HepG2 (cell line): ENCODE results near the gene TBC1D16. TPM values are rescaled to one million over a fixed set of nuclear protein-coding genes. Genes with fewer than 3 reads are reported as not detected.

Experiments used
- ERF ChIP-seq: IDR thresholded peaks from 2 replicates; pipeline ENCODE4 v1.6.1; 2018; ENCODE audit warnings: missing biosample characterization, missing genetic modification reagents
- HBP1 ChIP-seq: IDR thresholded peaks from 2 replicates; pipeline ENCODE4 v1.6.1; 2016; ENCODE audit warnings: low read depth, control low read depth
- NONO ChIP-seq, 2 experiments: fragments of 450-650 bp in 1 of 2; sonication (generic) in 1 of 2; formaldehyde crosslinking in 1 of 2; IDR thresholded peaks in 1 of 2; conservative IDR thresholded peaks in 1 of 2; 2 replicates each; pipeline versions ENCODE4 v1.6.1 to v1.8.0; 2017 to 2022; ENCODE audit warnings: mild to moderate bottlenecking in 1 of 2, missing genetic modification reagents in 1 of 2, moderate library complexity in 1 of 2
- NR2C2 ChIP-seq: sonication (generic); formaldehyde crosslinking; IDR thresholded peaks from 2 replicates; pipeline ENCODE4 v1.4.0; 2020; ENCODE audit warnings: missing genetic modification reagents, mild to moderate bottlenecking, moderate library complexity, borderline replicate concordance
- PCBP2 ChIP-seq: fragments of 200-400 bp; formaldehyde crosslinking; optimal IDR thresholded peaks from 2 replicates; pipeline ENCODE3; 2018; ENCODE audit warnings: low read length, low read depth; ENCODE audit not compliant: poor library complexity, severe bottlenecking
- RFXANK ChIP-seq: IDR thresholded peaks from 2 replicates; pipeline ENCODE4 v1.6.1; 2016
- SALL1 ChIP-seq: sonication (generic); formaldehyde crosslinking; IDR thresholded peaks from 2 replicates; pipeline ENCODE4 v1.8.0; 2022; ENCODE audit warnings: mild to moderate bottlenecking, missing genetic modification reagents
- ZBTB38 ChIP-seq: sonication (generic); formaldehyde crosslinking; IDR thresholded peaks from 2 replicates; pipeline ENCODE4 v1.5.1; 2020; ENCODE audit warnings: mild to moderate bottlenecking, missing genetic modification reagents
- ZKSCAN8 ChIP-seq: IDR thresholded peaks from 2 replicates; pipeline ENCODE4 v1.6.1; 2016; ENCODE audit warnings: borderline replicate concordance, missing genetic modification reagents, missing compliant biosample characterization
- ZNF562 ChIP-seq: sonication (generic); formaldehyde crosslinking; IDR thresholded peaks from 2 replicates; pipeline ENCODE4 v1.8.0; 2022; ENCODE audit warnings: missing genetic modification reagents, borderline replicate concordance
- ZNF646 ChIP-seq: sonication (generic); formaldehyde crosslinking; IDR thresholded peaks from 2 replicates; pipeline ENCODE4 v1.9.0; 2021; ENCODE audit warnings: mild to moderate bottlenecking, missing genetic modification reagents
- ZSCAN22 ChIP-seq: sonication (generic); formaldehyde crosslinking; IDR thresholded peaks from 2 replicates; pipeline ENCODE4 v1.4.0; 2020; ENCODE audit warnings: mild to moderate bottlenecking, missing genetic modification reagents
- polyA plus RNA-seq, 8 experiments: library from polyadenylated mRNA; depleted of rRNA in 3 of 8; stranded (reverse) in 7 of 8; unstranded in 1 of 8; fragments of >200 nt; fragmentation: Illumina TruSeq in 4 of 8; extraction: Trizol in 4 of 8; gene quantifications; 2 replicates each; pipeline versions ENCODE4 v1.2.1 to v1.2.3, GENCODE V29; 2011 to 2016; ENCODE audit warnings: low read depth in 4 of 8, missing spikeins in 1 of 8, mixed read lengths in 1 of 8; ENCODE audit not compliant: insufficient read depth in 1 of 8
- total RNA-seq, 5 experiments: library from RNA; depleted of rRNA; stranded (reverse); fragments of >200 nt; fragmentation: Illumina TruSeq; extraction: Trizol; gene quantifications; 2 replicates each; pipeline ENCODE4 v1.2.3, GENCODE V29; 2016; ENCODE audit warnings: low read depth in 1 of 5
- TF ChIP-seq, protein P1 (sequence below): sonication (generic); formaldehyde crosslinking; IDR thresholded peaks from 2 replicates; pipeline ENCODE4 v1.4.0; 2020; ENCODE audit warnings: missing genetic modification reagents
- TF ChIP-seq, protein P2 (sequence below): sonication (generic); formaldehyde crosslinking; IDR thresholded peaks from 2 replicates; pipeline ENCODE4 v1.5.1; 2020; ENCODE audit warnings: mild to moderate bottlenecking, missing genetic modification reagents, moderate library complexity

TBC1D16 gene
- total and polyA plus RNA-seq, 2 of the 13 experiments (the other 11 are each of a cell fraction or from before 2014, with no cell fraction given): 14.9 to 24.9 TPM

DNA sequence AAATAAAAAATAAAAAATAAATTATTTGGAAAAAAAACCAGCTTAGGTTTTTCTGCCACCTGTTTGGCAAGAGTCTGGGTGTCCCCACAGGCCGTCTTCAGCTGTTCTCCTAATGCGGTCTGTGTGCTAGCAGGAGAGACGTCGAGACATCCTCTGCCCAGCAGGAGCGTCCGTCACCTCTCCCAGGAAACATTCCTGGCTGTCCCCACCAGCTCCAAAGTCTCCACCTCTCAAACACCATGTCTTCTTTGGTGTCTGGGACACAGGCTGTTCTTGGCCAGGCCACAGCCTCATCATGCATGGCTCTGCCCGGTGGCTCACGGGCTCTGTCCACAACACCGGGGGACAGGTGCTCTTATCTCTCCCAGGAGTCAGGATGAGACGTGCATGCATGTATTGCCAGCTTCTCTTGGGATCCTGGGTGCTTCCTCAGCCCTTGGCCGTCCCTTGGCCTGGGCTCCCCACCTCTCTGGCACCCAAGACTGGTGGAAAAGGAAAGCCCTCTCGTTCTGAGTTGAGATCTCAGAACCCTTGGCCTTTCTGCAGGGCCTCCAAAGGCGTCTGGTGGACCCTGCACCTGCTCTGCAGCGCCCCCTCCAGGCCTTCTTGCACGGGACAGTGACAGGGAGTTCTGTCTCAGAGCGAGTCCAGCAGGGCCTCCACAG is 111.6 kb downstream of the TBC1D16 start (continued):
- TF ChIP-seq, protein P1, sequence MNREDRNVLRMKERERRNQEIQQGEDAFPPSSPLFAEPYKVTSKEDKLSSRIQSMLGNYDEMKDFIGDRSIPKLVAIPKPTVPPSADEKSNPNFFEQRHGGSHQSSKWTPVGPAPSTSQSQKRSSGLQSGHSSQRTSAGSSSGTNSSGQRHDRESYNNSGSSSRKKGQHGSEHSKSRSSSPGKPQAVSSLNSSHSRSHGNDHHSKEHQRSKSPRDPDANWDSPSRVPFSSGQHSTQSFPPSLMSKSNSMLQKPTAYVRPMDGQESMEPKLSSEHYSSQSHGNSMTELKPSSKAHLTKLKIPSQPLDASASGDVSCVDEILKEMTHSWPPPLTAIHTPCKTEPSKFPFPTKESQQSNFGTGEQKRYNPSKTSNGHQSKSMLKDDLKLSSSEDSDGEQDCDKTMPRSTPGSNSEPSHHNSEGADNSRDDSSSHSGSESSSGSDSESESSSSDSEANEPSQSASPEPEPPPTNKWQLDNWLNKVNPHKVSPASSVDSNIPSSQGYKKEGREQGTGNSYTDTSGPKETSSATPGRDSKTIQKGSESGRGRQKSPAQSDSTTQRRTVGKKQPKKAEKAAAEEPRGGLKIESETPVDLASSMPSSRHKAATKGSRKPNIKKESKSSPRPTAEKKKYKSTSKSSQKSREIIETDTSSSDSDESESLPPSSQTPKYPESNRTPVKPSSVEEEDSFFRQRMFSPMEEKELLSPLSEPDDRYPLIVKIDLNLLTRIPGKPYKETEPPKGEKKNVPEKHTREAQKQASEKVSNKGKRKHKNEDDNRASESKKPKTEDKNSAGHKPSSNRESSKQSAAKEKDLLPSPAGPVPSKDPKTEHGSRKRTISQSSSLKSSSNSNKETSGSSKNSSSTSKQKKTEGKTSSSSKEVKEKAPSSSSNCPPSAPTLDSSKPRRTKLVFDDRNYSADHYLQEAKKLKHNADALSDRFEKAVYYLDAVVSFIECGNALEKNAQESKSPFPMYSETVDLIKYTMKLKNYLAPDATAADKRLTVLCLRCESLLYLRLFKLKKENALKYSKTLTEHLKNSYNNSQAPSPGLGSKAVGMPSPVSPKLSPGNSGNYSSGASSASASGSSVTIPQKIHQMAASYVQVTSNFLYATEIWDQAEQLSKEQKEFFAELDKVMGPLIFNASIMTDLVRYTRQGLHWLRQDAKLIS (CRISPR knock-in tag): no peak
- TF ChIP-seq RFXANK (CRISPR knock-in tag): no peak
- peak; percentile 67; the same call in 1 of the 2 replicates for TF ChIP-seq ERF (CRISPR knock-in tag)
- no peak for TF ChIP-seq ZNF646 (CRISPR knock-in tag)
- peak; percentile 62 for TF ChIP-seq ZBTB38 (CRISPR knock-in tag)
- TF ChIP-seq, protein P2, sequence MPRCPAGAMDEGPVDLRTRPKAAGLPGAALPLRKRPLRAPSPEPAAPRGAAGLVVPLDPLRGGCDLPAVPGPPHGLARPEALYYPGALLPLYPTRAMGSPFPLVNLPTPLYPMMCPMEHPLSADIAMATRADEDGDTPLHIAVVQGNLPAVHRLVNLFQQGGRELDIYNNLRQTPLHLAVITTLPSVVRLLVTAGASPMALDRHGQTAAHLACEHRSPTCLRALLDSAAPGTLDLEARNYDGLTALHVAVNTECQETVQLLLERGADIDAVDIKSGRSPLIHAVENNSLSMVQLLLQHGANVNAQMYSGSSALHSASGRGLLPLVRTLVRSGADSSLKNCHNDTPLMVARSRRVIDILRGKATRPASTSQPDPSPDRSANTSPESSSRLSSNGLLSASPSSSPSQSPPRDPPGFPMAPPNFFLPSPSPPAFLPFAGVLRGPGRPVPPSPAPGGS (CRISPR knock-in tag): 0 out of 2 replicates have a peak, but pooled peaks have one; percentile 16
- no peak for TF ChIP-seq HBP1 (CRISPR knock-in tag)
- TF ChIP-seq SALL1: peak; percentile 46; the same call in 1 of the 2 replicates
- TF ChIP-seq ZSCAN22 (CRISPR knock-in tag): no peak
- TF ChIP-seq NR2C2 (CRISPR knock-in tag): no peak
- no peak for TF ChIP-seq NONO (IDR thresholded peaks at IDR 0.05)
- TF ChIP-seq NONO (CRISPR knock-in tag; conservative IDR thresholded peaks at IDR 0.05): no peak
- 0 out of 2 replicates have a peak, but pooled peaks have one; percentile 46 for TF ChIP-seq ZKSCAN8 (CRISPR knock-in tag)
- no peak for TF ChIP-seq PCBP2
- no peak for TF ChIP-seq ZNF562 (CRISPR knock-in tag)
